ENCODE data around the gene FLCN. TPM values are rescaled to one million over a fixed set of nuclear protein-coding genes. Genes with fewer than 3 reads are reported as not detected.

FLCN gene
- total and polyA plus RNA-seq, 2 donors (not counting 3 experiments of a cell fraction or from before 2014, with no cell fraction given), result 38.8 to 68.9 TPM

GRCh38 chr17:17167986-17168385, 69.0 kb downstream of the FLCN start:
- no peaks in the 10 kb centered on the region for H3K27me3 ChIP-seq (ENCODE audit: control insufficient read depth in 2 of 2, insufficient read depth in 2 of 2, low read length in 2 of 2)
- no peak overlapping the region for H2AFZ ChIP-seq (ENCODE audit: low read depth, low read length)
- no peak overlapping the region for H3K27ac ChIP-seq (ENCODE audit: insufficient read depth, low read depth, low read length)
- H3K9me1 ChIP-seq (replicated peaks; ENCODE audit: control insufficient read depth, extremely low read depth, insufficient read depth, low read length), result no peaks in the 10 kb centered on the region
- no peak for FAIRE-seq
- no peak for DNase-seq (ENCODE audit: low read depth, low spot score)
- ChIA-PET CTCF (no interaction called here), POLR2A (no interaction called here)
- no peak overlapping the region for H3K4me3 ChIP-seq (replicated peaks in 1 of 3; ENCODE audit: insufficient read depth in 1 of 3, low read depth in 1 of 3, low read length in 3 of 3)
- H3K4me2 ChIP-seq (ENCODE audit: insufficient read depth, low read length), result no peak overlapping the region
- intact Hi-C loops (cut with micrococcal nuclease), result no loop called here
- no peaks in the 10 kb centered on the region for H4K20me1 ChIP-seq (replicated peaks; ENCODE audit: control insufficient read depth, extremely low read depth, insufficient read depth, low read length)
- H3K4me1 ChIP-seq (ENCODE audit: control insufficient read depth, extremely low read depth, insufficient read depth, low read length), result peaks cover 12% of the 10 kb centered on the region
- no peaks in the 10 kb centered on the region for H3K79me2 ChIP-seq (ENCODE audit: control insufficient read depth, insufficient read depth, low read length)
- TF ChIP-seq FOS (IDR thresholded peaks at IDR 0.05; ENCODE audit: borderline replicate concordance, insufficient read depth, low read length) (no peak), JUN (IDR thresholded peaks at IDR 0.05; ENCODE audit: borderline replicate concordance, insufficient read depth, insufficient read length, low read depth) (no peak), GATA2 (IDR thresholded peaks at IDR 0.05; ENCODE audit: insufficient read depth, insufficient read length, low read depth, low read length) (no peak), MYC (IDR thresholded peaks at IDR 0.05; ENCODE audit: low read depth, low read length) (no peak), MAX (IDR thresholded peaks at IDR 0.05; ENCODE audit: insufficient read depth, insufficient read length) (no peak), CTCF (IDR thresholded peaks at IDR 0.05; ENCODE audit: extremely low read depth in 1 of 2, insufficient read depth in 1 of 2, low read depth in 1 of 2, low read length in 2 of 2) (no peak), EZH2 (IDR thresholded peaks at IDR 0.05; ENCODE audit: borderline replicate concordance, low read depth, low read length, severe bottlenecking) (no peak)
- no TSS peak for BruUV-seq (replicated peaks)
- peaks cover 15 to 59% of the 10 kb centered on the region in 2 experiments for H3K36me3 ChIP-seq (ENCODE audit: control insufficient read depth in 2 of 2, extremely low read depth in 1 of 2, insufficient read depth in 2 of 2, low read length in 2 of 2)
- dilution Hi-C loops (cut with MboI; ENCODE audit: extremely low pct_ligation_motif_present, low sequenced_read_pairs), result no loop called here
- H3K9me3 ChIP-seq (replicated peaks; ENCODE audit: control insufficient read depth, insufficient read depth, low read length), result no peaks in the 10 kb centered on the region
- H3K9ac ChIP-seq (replicated peaks; ENCODE audit: extremely low read depth, insufficient read depth, low read length), result no peak overlapping the region
